ENCODE results near the gene ADAMTS4.

ADAMTS4 gene

GRCh38 chr1:161180639-161181038 lies 18.2 kb downstream of the ADAMTS4 start:
- DNase-seq: peak; percentile 24
- in situ Hi-C loops (cut with HindIII; ENCODE audit: low pct_ligation_motif_present, low pct_unique_long_range_greater_than_20kb, low sequenced_read_pairs): no loop called here

- no peak for DNase-seq
- in situ Hi-C loops (cut with HindIII; ENCODE audit: low pct_ligation_motif_present, low pct_unique_long_range_greater_than_20kb, low sequenced_read_pairs): no loop called here
Measured at GRCh38 chr1:161179698-161180097, 19.2 kb downstream of the ADAMTS4 start.

- in situ Hi-C loops (cut with HindIII; ENCODE audit: low pct_ligation_motif_present, low pct_unique_long_range_greater_than_20kb, low sequenced_read_pairs): no loop called here
- no peak for DNase-seq
Measured at GRCh38 chr1:161177936-161178244, 21.0 kb downstream of the ADAMTS4 start.

GRCh38 chr1:161177112-161177935 lies 21.5 kb downstream of the ADAMTS4 start, which contains the start of gene B4GALT3:
Gene B4GALT3 (minus strand): TSS chr1:161177507. CDS start chr1:161176060, 1,447 bp downstream.
- DNase-seq: peak; percentile 82
- in situ Hi-C loops (cut with HindIII; ENCODE audit: low pct_ligation_motif_present, low pct_unique_long_range_greater_than_20kb, low sequenced_read_pairs): no loop called here

GRCh38 chr1:161176468-161177111 lies 22.3 kb downstream of the ADAMTS4 start:
- in situ Hi-C loops (cut with HindIII; ENCODE audit: low pct_ligation_motif_present, low pct_unique_long_range_greater_than_20kb, low sequenced_read_pairs): no loop called here
- no peak for DNase-seq

GRCh38 chr1:161175771-161176453 lies 22.9 kb downstream of the ADAMTS4 start:
- in situ Hi-C loops (cut with HindIII; ENCODE audit: low pct_ligation_motif_present, low pct_unique_long_range_greater_than_20kb, low sequenced_read_pairs): no loop called here
- no peak for DNase-seq

- in situ Hi-C loops (cut with HindIII; ENCODE audit: low pct_ligation_motif_present, low pct_unique_long_range_greater_than_20kb, low sequenced_read_pairs): no loop called here
- no peak for DNase-seq
Measured at GRCh38 chr1:161174911-161175310, 23.9 kb downstream of the ADAMTS4 start.

GRCh38 chr1:161173711-161174110 lies 25.1 kb downstream of the ADAMTS4 start:
- DNase-seq: no peak
- in situ Hi-C loops (cut with HindIII; ENCODE audit: low pct_ligation_motif_present, low pct_unique_long_range_greater_than_20kb, low sequenced_read_pairs): no loop called here

GRCh38 chr1:161172776-161173376 lies 26.0 kb downstream of the ADAMTS4 start:
- in situ Hi-C loops (cut with HindIII; ENCODE audit: low pct_ligation_motif_present, low pct_unique_long_range_greater_than_20kb, low sequenced_read_pairs): no loop called here

GRCh38 chr1:161172349-161172748 lies 26.5 kb downstream of the ADAMTS4 start:
- DNase-seq: no peak
- in situ Hi-C loops (cut with HindIII; ENCODE audit: low pct_ligation_motif_present, low pct_unique_long_range_greater_than_20kb, low sequenced_read_pairs): no loop called here

More at GRCh38 chr1:161172776-161173376, 26.0 kb downstream of the ADAMTS4 start:
- DNase-seq: no peak

- in situ Hi-C loops (cut with HindIII; ENCODE audit: low pct_ligation_motif_present, low pct_unique_long_range_greater_than_20kb, low sequenced_read_pairs): no loop called here
- no peak for DNase-seq
Measured at GRCh38 chr1:161171696-161172095, 27.2 kb downstream of the ADAMTS4 start.

- DNase-seq: no peak
- in situ Hi-C loops (cut with HindIII; ENCODE audit: low pct_ligation_motif_present, low pct_unique_long_range_greater_than_20kb, low sequenced_read_pairs): no loop called here
Measured at GRCh38 chr1:161171191-161171590, 27.7 kb downstream of the ADAMTS4 start.

GRCh38 chr1:161168906-161169305 lies 29.9 kb downstream of the ADAMTS4 start:
- no peak for DNase-seq
- in situ Hi-C loops (cut with HindIII; ENCODE audit: low pct_ligation_motif_present, low pct_unique_long_range_greater_than_20kb, low sequenced_read_pairs): no loop called here

- DNase-seq: peak; percentile 30
- in situ Hi-C loops (cut with HindIII; ENCODE audit: low pct_ligation_motif_present, low pct_unique_long_range_greater_than_20kb, low sequenced_read_pairs): no loop called here
Measured at GRCh38 chr1:161166669-161167548, 31.9 kb downstream of the ADAMTS4 start.

GRCh38 chr1:161165742-161166668 lies 32.8 kb downstream of the ADAMTS4 start, which contains the start of gene PPOX:
Gene PPOX (plus strand): TSS chr1:161166426. CDS start chr1:161166848, 422 bp downstream.
- in situ Hi-C loops (cut with HindIII; ENCODE audit: low pct_ligation_motif_present, low pct_unique_long_range_greater_than_20kb, low sequenced_read_pairs): no loop called here
- DNase-seq: peak; percentile 99

- in situ Hi-C loops (cut with HindIII; ENCODE audit: low pct_ligation_motif_present, low pct_unique_long_range_greater_than_20kb, low sequenced_read_pairs): no loop called here
- DNase-seq: no peak
Measured at GRCh38 chr1:161164901-161165610, 33.8 kb downstream of the ADAMTS4 start.

- in situ Hi-C loops (cut with HindIII; ENCODE audit: low pct_ligation_motif_present, low pct_unique_long_range_greater_than_20kb, low sequenced_read_pairs): no loop called here
Measured at GRCh38 chr1:161163793-161164192, 35.1 kb downstream of the ADAMTS4 start.

More at GRCh38 chr1:161163793-161164192, 35.1 kb downstream of the ADAMTS4 start:
- DNase-seq: no peak

Data from ACHN (cell line).